ENCODE measurements around the gene DCP1A.
"Not testable (repeated sequence)": the region's sequence is repeated elsewhere in the genome, so short reads cannot be mapped to it uniquely, and the experiment has no call there.

DCP1A gene

GRCh38 chr3:53327986-53328385, 19.4 kb downstream of the DCP1A start:
- not testable (repeated sequence) for DNase-seq

DNA sequence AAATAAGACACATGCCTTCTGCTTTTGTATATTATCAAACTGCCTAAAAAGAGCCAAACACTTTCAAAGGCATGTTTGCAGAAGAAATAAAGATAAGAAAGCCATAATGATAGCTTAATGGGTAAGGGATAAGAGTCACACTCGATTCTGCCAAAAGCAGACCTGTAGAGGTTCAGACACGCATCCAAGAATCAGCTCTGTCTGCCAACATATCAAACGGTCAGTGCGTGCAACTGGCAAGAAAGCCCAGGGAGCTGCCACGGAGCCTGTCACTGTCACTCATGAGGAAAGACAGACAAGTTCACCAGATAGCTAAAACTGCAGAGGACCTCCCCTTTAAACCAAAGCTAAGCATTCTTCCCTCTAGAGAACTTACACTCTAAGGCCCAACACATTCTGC, 23.2 kb downstream of the DCP1A start:
- DNase-seq: no peak

DNA sequence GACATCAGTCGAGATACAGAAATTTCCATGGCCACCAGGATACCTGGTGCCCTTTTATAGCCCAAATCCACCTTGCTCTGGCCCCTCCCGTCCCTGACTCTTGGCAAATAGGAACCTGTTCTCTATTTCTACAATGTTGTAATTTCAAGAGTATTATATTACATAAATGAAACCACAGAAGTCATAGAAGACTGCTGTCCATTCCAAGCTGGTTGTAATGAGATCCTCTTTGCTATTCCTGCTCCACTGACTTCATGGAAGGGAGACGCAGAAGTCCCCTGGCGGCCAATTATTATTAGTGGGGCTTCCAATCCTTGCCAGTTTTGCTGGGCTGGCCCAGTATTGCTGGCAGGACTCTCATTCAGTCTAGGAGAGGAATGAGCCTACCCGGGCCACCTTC, 26.6 kb downstream of the DCP1A start:
- DNase-seq: peak; percentile 16

DNA sequence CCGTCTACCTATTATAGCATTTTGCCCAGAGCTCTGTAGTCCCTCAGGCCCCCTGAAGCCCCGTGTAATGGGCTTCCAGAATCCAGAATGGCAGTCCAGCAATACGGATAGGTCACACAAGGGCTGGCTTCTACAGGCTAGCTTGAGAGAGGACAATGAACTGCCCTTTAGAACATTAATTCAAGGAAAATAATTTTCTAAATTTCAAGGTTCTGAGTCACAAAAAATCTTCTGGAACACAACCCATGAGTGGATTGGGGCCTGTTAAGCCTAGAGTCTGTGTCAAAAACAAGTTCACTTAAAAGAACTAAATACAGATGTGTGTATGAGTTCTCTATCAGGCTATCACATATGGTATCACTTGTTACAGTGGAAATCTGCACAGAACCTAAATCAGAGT, 28.8 kb downstream of the DCP1A start:
- DNase-seq: no peak

GRCh38 chr3:53312832-53313231, 34.5 kb downstream of the DCP1A start:
- no peak for DNase-seq

- no peak for DNase-seq
These were observed 35.5 kb downstream of the DCP1A start for GRCh38 chr3:53311882-53312281.

GRCh38 chr3:53303957-53304356, 43.4 kb downstream of the DCP1A start:
- no peak for DNase-seq

DNA sequence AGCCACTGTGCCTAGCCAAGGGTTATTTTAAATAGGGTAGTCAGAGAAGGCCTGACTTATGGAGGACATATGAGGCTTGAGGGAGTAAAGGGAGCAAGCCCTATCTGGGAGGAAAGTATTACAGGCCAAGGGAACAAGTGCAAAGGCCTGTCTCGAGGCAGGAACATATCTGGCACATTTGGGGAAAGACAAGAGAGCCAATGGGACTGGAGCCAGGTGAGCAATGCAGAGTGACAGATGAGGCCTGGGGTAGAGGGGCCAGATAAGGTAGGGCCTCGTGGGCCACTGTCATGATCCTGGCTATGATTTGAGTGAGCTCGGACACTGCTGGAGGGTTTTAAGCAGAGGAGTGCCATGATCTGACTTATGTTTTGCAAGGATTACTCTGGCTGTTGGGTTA, 43.8 kb downstream of the DCP1A start:
- DNase-seq: no peak

DNA sequence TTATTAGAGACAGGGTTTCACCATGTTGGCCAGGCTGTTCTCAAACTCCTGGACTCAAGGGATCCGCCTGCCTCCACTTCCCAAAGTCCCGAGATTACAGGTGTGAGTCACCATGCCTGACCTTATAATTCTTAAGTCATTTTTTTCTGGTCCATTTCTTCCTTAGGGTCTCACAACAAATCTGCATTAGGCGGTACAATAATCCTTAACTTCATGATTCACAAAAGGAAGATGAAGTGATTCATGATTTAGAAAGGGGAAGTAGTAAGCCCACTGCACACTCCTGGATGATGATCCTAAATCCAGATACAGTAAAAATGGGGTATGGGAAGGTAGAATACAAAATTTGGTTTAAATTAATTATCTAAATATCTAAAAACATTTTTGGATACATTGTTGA, 46.5 kb downstream of the DCP1A start:
- no peak for DNase-seq

DNA sequence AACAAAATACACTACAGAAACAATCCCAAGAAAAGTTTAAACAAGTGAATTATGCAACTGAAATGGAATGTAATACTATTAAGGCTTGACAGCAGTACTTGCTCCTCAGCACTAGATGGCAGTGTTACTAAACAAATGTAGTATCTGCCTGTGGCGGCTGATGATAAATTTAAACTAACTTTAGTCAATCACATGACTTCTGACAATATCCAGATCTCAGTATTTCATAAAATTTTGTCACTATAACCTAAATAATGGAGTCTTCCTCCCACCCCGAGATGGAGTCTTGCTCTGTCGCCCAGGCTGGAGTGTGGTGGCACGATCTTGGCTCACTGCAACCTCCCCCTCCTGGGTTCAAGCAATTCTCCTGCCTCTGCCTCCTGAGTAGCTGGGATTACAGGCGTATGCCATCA, 47.7 kb downstream of the DCP1A start:
- peak; percentile 9 for DNase-seq

GRCh38 chr3:53295410-53295809, 51.9 kb downstream of the DCP1A start:
- no peak for DNase-seq

GRCh38 chr3:53293867-53294266, 53.5 kb downstream of the DCP1A start:
- no peak for DNase-seq

DNA sequence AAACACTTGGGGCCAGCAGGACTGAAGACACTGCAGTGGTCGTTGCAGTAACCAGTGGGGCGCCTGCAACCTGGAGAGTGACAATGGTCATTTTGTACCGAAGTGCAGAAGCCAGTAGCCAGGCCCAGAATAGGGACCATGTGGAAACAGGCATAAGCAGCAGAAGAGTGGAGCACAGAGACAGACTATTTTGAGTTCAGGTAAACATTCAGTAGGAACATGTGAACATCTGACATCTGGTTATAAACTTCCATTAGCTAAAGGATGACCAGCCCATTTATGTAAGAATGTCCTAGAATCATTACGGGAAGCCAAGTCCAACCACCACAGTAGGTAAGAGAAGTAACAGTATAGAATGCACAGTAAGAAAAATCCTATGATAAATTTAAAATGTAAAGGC, 59.1 kb downstream of the DCP1A start:
- DNase-seq: no peak

GRCh38 chr3:53287131-53287629, 60.2 kb downstream of the DCP1A start:
- no peak for DNase-seq

DNA sequence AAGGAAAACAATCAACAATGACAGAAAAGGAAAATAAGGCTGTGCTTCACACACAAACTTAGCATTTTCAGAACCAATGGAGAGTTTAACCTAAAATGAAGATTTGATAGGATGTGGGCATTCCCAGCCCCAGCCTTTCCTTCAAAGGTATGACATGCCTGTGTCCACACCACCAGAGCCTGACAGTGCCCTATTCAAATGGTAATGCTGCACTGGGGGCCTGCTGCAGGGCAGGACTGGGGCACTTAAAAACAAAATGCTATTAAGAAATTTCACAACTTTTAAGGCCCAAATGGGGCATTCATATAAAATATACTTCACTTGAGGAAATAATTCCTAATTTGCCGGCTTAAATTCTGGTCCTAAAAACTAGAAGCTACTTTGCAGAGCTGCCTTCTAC, 60.6 kb downstream of the DCP1A start:
- DNase-seq: no peak

- no peak for DNase-seq
These were observed 64.8 kb downstream of the DCP1A start for GRCh38 chr3:53282581-53282980.

DNA sequence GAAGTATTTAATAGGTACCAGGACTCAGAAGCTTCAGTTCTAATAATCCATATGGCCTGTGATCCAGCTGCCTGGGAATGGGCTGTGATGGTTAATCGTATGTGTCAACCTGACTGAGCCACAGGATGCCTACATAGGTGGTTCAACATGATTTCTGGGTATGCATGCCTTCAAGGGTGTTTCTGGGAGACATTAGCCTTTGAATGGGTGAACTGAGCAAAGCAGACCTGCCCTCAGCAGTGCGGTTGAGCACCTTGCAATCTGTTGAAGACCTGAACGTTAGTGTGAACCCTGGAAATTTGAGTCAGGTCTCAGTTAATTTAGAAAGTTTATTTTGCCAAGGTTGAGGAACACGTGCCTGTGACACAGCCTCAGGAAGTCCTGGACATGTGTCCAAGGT, 68.7 kb downstream of the DCP1A start:
- DNase-seq: no peak

DNA sequence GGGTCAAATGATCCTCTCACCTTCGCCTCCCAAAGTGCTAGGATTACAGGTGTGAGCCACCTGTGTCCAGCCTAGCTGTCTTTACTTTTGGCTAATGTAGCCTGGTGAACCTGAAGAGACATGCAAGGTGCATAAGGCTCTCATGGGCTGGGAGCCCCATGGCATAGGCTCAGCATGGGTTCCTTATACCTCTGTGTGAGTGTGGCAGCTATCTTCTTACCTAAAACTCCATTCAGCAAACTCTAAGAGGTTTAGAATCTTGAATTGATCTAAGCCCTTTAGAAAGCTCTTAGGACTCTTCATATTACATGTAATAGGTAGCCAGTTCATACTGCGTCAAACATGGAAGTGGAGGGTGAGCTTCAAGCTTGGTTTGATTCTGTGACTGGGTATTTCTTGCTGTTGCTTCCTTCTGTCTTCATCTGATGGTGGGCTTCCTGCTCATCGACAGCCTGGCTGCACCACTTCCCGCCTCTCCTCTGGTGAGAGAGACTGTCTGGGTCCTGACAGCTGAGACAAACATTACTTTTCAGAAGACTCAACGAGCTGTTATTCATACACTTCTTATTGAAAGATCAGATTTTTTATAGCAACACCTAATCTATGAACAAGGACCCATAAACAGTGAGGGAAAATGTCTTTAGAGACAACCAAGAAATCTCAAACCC, 72.3 kb downstream of the DCP1A start:
- no peak for DNase-seq

- DNase-seq: no peak
These were observed 74.1 kb downstream of the DCP1A start for GRCh38 chr3:53273146-53273670.

GRCh38 chr3:53269888-53270880, 77.2 kb downstream of the DCP1A start:
- DNase-seq: no peak

DNA sequence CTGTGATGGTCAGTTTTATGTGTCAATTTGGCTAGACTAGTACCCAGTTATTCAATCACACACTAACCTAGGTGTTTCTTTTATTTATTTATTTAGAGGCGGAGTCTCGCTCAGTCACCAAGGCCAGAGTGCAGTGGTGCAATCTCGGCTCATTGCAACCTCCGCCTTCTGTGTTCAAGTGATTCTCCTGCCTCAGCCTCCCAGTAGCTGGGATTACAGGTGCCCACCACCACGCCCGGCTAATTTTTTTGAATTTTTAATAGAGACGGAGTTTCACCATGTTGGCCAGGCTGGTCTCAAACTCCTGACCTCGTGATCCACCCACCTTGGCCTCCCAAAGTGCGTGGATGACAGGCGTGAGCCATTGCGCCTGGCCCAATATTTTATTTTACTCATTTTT, 78.2 kb downstream of the DCP1A start:
- not testable (repeated sequence) for DNase-seq

GRCh38 chr3:53267766-53268165, 79.6 kb downstream of the DCP1A start:
- DNase-seq: no peak

DNA sequence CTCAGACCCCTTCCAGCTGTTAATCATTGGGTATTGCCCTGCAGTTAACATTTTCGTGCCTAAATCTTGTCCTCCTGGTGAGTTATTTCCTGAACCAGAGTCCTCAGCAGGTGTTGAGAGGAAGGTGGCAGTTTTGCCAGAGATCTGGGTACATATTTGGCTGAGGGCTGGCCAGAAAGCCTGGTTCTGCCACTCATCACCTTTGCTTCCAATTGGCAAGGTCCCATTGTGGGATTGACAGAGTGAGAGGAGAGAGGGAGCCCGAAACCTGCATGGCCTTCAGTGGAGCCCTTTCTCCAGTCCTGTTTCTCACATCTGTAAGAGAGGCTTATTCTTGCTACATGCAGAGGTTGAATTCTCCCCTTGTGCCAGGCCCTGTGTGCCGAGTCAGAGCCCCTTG, 82.6 kb downstream of the DCP1A start:
- no peak for DNase-seq

DNA sequence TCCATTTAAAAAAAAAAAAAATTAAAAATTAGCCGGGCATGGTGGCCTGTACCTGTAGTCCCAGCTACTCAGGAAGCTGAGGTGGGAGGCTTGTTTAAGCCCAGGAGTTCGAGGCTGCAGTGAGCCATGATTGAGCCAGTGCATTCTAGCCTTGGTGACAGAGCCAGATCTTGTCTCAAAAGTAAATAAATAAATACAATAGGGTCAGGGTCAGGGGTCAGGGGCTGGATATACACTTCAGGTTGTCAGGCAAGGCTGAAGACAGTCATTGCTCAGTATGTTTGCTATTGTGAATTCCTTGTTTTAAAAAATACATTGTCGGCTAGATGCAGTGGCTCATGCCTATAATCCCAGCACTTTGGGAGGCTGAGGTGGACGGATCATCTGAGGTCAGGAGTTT, 83.4 kb downstream of the DCP1A start:
- no peak for DNase-seq
